WTC11 (cell line): ENCODE results near the gene CXCR5. TPM values are rescaled to one million over a fixed set of nuclear protein-coding genes. Genes with fewer than 3 reads are reported as not detected.
A peak's percentile ranks its signal among the peaks of the same experiment; 100 is the strongest.

ENCODE experiments used
- ATAC-seq: fragments of 200-7000 bp; cut with Tn5 transposase; 2 replicates; pipeline ENCODE4 v1.10.0; 2021; ENCODE audit warnings: mild to moderate bottlenecking, moderate library complexity
- CTCF ChIA-PET: fragments of 300-600 bp; sonication (Branson Sonifier 250); formaldehyde crosslinking; loops from one replicate; lab custom pipeline; 2021; ENCODE audit warnings: antibody characterized with exemption; lab: Charles Lee
- POLR2A ChIA-PET: fragments of 350-600 bp; sonication (Branson Sonifier 250); formaldehyde crosslinking; loops from one replicate; lab custom pipeline; 2021; ENCODE audit warnings: antibody characterized with exemption; lab: Charles Lee
- DNase-seq: peaks from one replicate; pipeline ENCODE4 v3.0.0; 2021; ENCODE audit warnings: low spot score
- H3K27ac Mint-ChIP-seq: 2 replicates; pipeline ENCODE4 v1.8.0; 2021; ENCODE audit warnings: mixed read lengths
- H3K27me3 Mint-ChIP-seq: 2 replicates; pipeline ENCODE4 v1.8.0; 2021; ENCODE audit warnings: low read depth, mild to moderate bottlenecking, moderate library complexity, mixed read lengths
- H3K36me3 Mint-ChIP-seq: 2 replicates; pipeline ENCODE4 v1.8.0; 2021; ENCODE audit warnings: mixed read lengths
- H3K4me1 Mint-ChIP-seq: 2 replicates; pipeline ENCODE4 v1.8.0; 2022; ENCODE audit warnings: mixed read lengths
- H3K4me3 Mint-ChIP-seq: 2 replicates; pipeline ENCODE4 v1.8.0; 2021; ENCODE audit warnings: mild to moderate bottlenecking, moderate library complexity, mixed read lengths
- H3K9me3 Mint-ChIP-seq: 2 replicates; pipeline ENCODE4 v1.8.0; 2021; ENCODE audit warnings: mixed read lengths
- ATF3 ChIP-seq: sonication (generic); formaldehyde crosslinking; conservative IDR thresholded peaks from 2 replicates; pipeline ENCODE4 v1.8.1; 2022; ENCODE audit warnings: mild to moderate bottlenecking, missing genetic modification reagents
- E2F4 ChIP-seq: sonication (generic); formaldehyde crosslinking; IDR thresholded peaks from 2 replicates; pipeline ENCODE4 v1.8.1; 2022; ENCODE audit warnings: low read depth, mild to moderate bottlenecking, moderate library complexity, missing genetic modification reagents, borderline replicate concordance
- E2F5 ChIP-seq: sonication (generic); formaldehyde crosslinking; IDR thresholded peaks from 2 replicates; pipeline ENCODE4 v1.8.1; 2022; ENCODE audit warnings: mild to moderate bottlenecking, moderate library complexity, missing genetic modification reagents
- EMX1 ChIP-seq: fragments of 250-450 bp; sonication (Bioruptor Pico); IDR thresholded peaks from 2 replicates; pipeline ENCODE4 v1.8.0; 2021; ENCODE audit warnings: mild to moderate bottlenecking
- FOXP1 ChIP-seq: sonication (generic); formaldehyde crosslinking; IDR thresholded peaks from 2 replicates; pipeline ENCODE4 v1.8.0; 2022; ENCODE audit warnings: missing genetic modification reagents, mild to moderate bottlenecking, moderate library complexity, borderline replicate concordance
- HMGXB4 ChIP-seq: sonication (generic); formaldehyde crosslinking; IDR thresholded peaks from 2 replicates; pipeline ENCODE4 v1.8.1; 2023; ENCODE audit warnings: mild to moderate bottlenecking, moderate library complexity, missing genetic modification reagents
- JUN ChIP-seq: sonication (generic); formaldehyde crosslinking; IDR thresholded peaks from 2 replicates; pipeline ENCODE4 v1.8.0; 2023; ENCODE audit warnings: mild to moderate bottlenecking, missing genetic modification reagents
- MXD4 ChIP-seq: fragments of 250-450 bp; sonication (Bioruptor Pico); IDR thresholded peaks from 2 replicates; pipeline ENCODE4 v1.8.0; 2021; ENCODE audit warnings: mild to moderate bottlenecking, moderate library complexity, borderline replicate concordance
- NFATC4 ChIP-seq: fragments of 250-450 bp; sonication (Bioruptor Pico); IDR thresholded peaks from 2 replicates; pipeline ENCODE4 v1.9.0; 2021; ENCODE audit warnings: mild to moderate bottlenecking
- RELA ChIP-seq: sonication (generic); formaldehyde crosslinking; IDR thresholded peaks from 2 replicates; pipeline ENCODE4 v1.8.1; 2022; ENCODE audit warnings: missing genetic modification reagents, mild to moderate bottlenecking, borderline replicate concordance
- SMAD3 ChIP-seq: sonication (generic); formaldehyde crosslinking; IDR thresholded peaks from 2 replicates; pipeline ENCODE4 v1.8.0; 2022; ENCODE audit warnings: missing genetic modification reagents, mild to moderate bottlenecking, borderline replicate concordance
- USF1 ChIP-seq: sonication (generic); formaldehyde crosslinking; IDR thresholded peaks from 2 replicates; pipeline ENCODE4 v1.8.0; 2022; ENCODE audit warnings: mild to moderate bottlenecking, missing genetic modification reagents
- ZBTB21 ChIP-seq: sonication (generic); formaldehyde crosslinking; IDR thresholded peaks from 2 replicates; pipeline ENCODE4 v1.8.1; 2023; ENCODE audit warnings: mild to moderate bottlenecking, missing genetic modification reagents, borderline replicate concordance
- ZBTB43 ChIP-seq: sonication (generic); formaldehyde crosslinking; IDR thresholded peaks from 2 replicates; pipeline ENCODE4 v1.8.1; 2023; ENCODE audit warnings: mild to moderate bottlenecking, missing genetic modification reagents
- ZNF219 ChIP-seq: sonication (generic); formaldehyde crosslinking; IDR thresholded peaks from 2 replicates; pipeline ENCODE4 v1.8.0; 2023; ENCODE audit warnings: missing genetic modification reagents, mild to moderate bottlenecking, borderline replicate concordance
- ZNF416 ChIP-seq: fragments of 250-450 bp; sonication (Bioruptor Pico); IDR thresholded peaks from 2 replicates; pipeline ENCODE4 v1.9.0; 2021; ENCODE audit warnings: mild to moderate bottlenecking, inconsistent platforms
- ZNF671 ChIP-seq: fragments of 250-450 bp; sonication (Bioruptor Pico); IDR thresholded peaks from 2 replicates; pipeline ENCODE4 v1.8.0; 2021; ENCODE audit warnings: mild to moderate bottlenecking
- total RNA-seq: library from RNA; stranded (reverse); gene quantifications from 3 replicates; pipeline ENCODE4 v1.2.3, GENCODE V29; 2021

The CXCR5 gene
- total RNA-seq, 1 experiment from 2014 or later: 0.07 TPM

- TF ChIP-seq ATF3 (CRISPR knock-in tag) (no peak), MXD4 (CRISPR knock-in tag) (no peak), HMGXB4 (CRISPR knock-in tag) (no peak), RELA (no peak), EMX1 (CRISPR knock-in tag) (no peak)
Measured at GRCh38 chr11:118895093-118896039, 11.7 kb downstream of the CXCR5 start (continued).

GRCh38 chr11:118896472-118896913 lies 12.8 kb downstream of the CXCR5 start:
- DNase-seq (no peak), ATAC-seq (no peak)
- POLR2A ChIA-PET: interaction anchor here (0.9 to 2.5 kb wide), 3 partner anchors 16 to 104 kb away, joined by 3 to 7 read pairs (median 4); partner anchors contain the start of gene BCL9L

GRCh38 chr11:118896921-118897591 lies 13.4 kb downstream of the CXCR5 start:
- Mint-ChIP-seq H3K4me1 (peaks cover 37% of the 10 kb centered on the region), H3K9me3 (no peaks in the 10 kb centered on the region), H3K36me3 (peaks cover 15% of the 10 kb centered on the region), H3K4me3 (no peak overlapping the region), H3K27ac (peak overlapping the region; percentile 58), H3K27me3 (peaks cover 6% of the 10 kb centered on the region)
- ChIA-PET CTCF (interaction anchor here (0.7 to 2.7 kb wide), 4 partner anchors 13 to 208 kb away, joined by 3 to 8 read pairs (median 4); partner anchors contain the start of gene DDX6), POLR2A (interaction anchor here (1.4 to 2.5 kb wide), 2 partner anchors 15 to 104 kb away, joined by 3 to 7 read pairs; no protein-coding TSS in a partner anchor)
- ATAC-seq: no peak
- no peak for DNase-seq
- no peak for TF ChIP-seq SMAD3 (CRISPR knock-in tag)
- TF ChIP-seq E2F4 (CRISPR knock-in tag): no peak
- no peak for TF ChIP-seq USF1 (CRISPR knock-in tag)
- no peak for TF ChIP-seq E2F5 (CRISPR knock-in tag)
- TF ChIP-seq ZNF416 (CRISPR knock-in tag): no peak
- TF ChIP-seq FOXP1: no peak
- no peak for TF ChIP-seq ZBTB43 (CRISPR knock-in tag)
- TF ChIP-seq NFATC4 (CRISPR knock-in tag): no peak

More at GRCh38 chr11:118896472-118896913, 12.8 kb downstream of the CXCR5 start:
- CTCF ChIA-PET: interaction anchor here (0.7 to 2.7 kb wide), 3 partner anchors 13 to 106 kb away, joined by 3 to 9 read pairs (median 8); partner anchors contain the start of gene DDX6
- Mint-ChIP-seq H3K27me3 (peaks cover 6% of the 10 kb centered on the region), H3K36me3 (peaks cover 11% of the 10 kb centered on the region), H3K27ac (no peak overlapping the region), H3K4me3 (no peak overlapping the region), H3K9me3 (no peaks in the 10 kb centered on the region), H3K4me1 (peaks cover 37% of the 10 kb centered on the region)
- TF ChIP-seq JUN (CRISPR knock-in tag): no peak
- TF ChIP-seq HMGXB4 (CRISPR knock-in tag): no peak
- no peak for TF ChIP-seq ZBTB43 (CRISPR knock-in tag)
- no peak for TF ChIP-seq ZBTB21 (CRISPR knock-in tag)
- TF ChIP-seq SMAD3 (CRISPR knock-in tag): peak; percentile 64; the same call in 1 of the 2 replicates
- no peak for TF ChIP-seq ZNF219 (CRISPR knock-in tag)
- no peak for TF ChIP-seq ZNF671
